Measurements from ENCODE around the gene PTPMT1.

Gene PTPMT1

DNA sequence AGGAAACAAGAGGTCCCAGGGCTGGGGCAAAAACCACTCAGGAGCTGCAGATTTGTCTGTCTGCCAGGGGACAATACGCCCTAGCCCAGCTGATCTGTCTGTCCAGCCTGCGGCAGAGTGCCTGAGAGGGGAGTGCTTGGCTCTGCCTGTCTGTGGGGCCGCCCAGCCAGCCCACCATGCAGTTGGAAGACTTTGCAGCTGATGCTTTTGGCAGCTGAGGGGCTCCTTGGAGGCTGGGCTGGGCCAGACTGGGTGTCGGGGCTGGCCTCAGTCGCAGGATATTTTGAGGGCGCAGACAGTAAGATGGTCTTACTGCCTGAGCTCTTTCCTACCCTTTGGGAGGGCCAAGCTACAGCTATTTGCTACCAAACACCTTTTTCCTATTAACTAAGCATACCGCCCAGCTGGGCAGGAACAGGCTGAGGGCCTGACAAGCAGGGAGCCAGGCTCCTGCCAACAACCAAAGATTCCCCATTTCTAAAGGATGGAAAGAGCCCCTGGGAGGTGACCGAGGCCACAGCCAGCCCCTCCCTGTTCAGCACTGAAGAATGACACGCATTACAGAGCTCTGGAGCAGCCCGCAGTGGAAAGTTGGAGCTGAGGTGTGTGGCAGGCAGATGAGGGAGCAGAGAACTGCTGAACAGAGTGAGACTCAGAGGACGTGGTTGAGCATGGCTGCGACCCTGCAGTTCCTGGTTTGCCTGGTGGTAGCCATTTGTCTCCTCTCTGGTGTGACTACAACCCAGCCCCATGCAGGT is 20.9 kb downstream of the PTPMT1 start, which contains the start of gene FAM180B:
Gene FAM180B (plus strand): TSS at position 581 of the 758 bp plus-strand sequence. CDS start 91 bp downstream, at position 672.
- no peak for DNase-seq

GRCh38 chr11:47587039-47587716 is 21.8 kb downstream of the PTPMT1 start:
- DNase-seq, result no peak

- no peak for DNase-seq
Observed at GRCh38 chr11:47587723-47588326, 22.4 kb downstream of the PTPMT1 start.

DNA sequence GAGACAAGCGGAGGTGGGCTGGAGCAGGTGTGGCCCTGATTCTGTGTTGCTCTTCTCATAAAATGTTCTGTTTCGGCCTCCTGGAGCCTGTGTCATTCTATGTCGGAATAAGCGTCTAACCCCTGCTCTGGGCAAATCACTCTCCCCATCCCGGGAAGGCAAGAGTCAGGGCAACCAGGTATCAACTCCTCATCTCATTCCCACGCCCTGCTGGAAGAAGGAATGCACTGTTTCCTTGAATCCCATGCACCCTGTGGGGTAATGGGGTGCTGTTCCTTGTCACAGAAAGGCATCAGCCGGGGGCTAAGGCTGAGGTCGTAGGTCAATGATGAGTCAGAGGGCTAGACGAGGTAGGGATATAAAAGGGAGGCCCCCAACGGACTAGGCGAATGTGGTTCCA is 23.7 kb downstream of the PTPMT1 start:
- no peak for DNase-seq

DNA sequence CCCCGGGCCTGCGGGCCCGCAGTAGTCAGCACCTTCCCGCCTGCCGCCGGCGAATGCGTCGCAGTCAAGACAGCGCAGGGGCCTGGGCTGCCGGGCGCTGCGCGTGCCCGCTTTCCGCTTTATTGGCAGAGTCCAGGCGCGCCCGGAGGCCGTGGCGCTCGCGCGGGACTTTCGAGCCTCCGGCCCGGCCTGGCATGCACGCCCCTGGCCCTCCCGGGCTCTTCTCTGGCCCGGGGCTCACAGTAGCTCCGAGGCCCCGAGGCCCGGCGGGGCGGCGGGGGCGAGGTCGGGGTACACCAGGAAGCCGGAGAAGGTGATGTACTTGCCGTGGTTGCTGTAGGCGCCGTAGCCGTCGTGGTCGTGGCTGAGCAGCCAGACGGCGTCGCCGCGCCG is 24.2 kb downstream of the PTPMT1 start:
- DNase-seq, result no peak

DNA sequence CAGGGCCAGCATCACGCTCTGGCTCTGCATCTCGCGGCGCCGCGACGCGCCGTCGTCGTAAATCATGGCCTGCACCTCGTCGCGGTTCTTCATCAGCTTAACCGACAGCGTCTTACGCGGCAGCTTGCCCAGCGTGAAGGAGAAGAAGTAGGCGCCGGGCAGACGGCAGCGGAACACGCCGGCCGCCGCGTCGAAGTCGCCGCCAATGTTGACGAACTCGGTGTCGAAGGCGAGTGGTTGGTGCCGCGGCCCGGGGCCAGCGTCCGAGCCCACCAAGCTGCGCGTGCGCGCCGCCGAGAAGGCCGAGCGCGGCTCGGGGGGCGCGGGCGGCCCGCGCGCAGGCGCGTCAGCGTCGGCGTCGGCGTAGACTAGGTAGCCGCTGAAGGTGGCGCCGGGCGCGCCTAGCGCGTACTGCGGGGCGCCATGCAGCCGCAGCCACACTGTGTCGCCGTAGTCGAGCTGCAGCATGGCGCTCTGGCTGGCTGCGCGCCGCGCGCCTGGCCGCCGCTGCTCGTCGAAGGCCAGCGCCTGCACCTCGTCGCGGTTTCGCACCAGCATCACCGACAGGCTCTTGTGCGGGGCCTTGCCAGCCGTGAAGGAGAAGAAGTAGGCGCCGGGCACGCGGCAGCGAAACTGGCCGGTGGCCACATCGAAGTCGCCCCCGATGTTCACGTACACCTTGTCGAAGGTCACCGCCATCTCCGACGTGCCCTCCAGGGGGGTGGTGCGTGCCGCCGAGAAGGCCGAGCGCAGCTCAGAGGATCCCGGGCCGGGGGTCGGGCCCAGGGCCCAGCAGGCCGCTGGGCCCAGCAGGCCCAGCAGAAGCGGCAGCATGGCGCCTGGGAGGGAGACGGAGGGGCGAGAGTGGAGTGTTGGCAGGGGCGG is 24.8 kb downstream of the PTPMT1 start:
- DNase-seq, result no peak

GRCh38 chr11:47591764-47592163 is 26.4 kb downstream of the PTPMT1 start:
- DNase-seq, result no peak

- DNase-seq, result no peak
Observed at GRCh38 chr11:47592251-47592650, 26.9 kb downstream of the PTPMT1 start.

- no peak for DNase-seq
Observed at GRCh38 chr11:47592970-47593369, 27.6 kb downstream of the PTPMT1 start.

DNA sequence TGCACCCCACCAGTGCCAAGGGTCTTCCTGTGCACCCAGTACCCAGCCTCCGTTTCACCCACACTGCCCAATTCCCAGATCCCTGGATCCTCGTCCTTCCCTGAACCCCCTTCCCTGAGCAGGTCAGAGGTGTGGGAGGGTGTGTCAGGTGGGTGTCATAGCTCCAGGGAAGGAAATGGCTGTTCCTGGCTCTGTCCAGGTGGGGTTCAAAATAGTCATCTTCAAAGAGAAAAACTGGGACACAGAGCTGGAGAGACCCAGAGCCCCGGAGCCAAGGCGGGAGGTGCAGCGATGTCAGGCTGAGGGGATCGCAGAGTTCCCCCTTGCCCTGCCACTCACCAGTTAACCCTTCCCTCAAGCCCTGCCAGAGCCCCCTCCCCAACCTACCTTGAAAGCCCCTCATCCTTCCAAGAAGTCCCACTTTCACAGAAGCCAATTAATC is 28.1 kb downstream of the PTPMT1 start:
- DNase-seq, result no peak

DNA sequence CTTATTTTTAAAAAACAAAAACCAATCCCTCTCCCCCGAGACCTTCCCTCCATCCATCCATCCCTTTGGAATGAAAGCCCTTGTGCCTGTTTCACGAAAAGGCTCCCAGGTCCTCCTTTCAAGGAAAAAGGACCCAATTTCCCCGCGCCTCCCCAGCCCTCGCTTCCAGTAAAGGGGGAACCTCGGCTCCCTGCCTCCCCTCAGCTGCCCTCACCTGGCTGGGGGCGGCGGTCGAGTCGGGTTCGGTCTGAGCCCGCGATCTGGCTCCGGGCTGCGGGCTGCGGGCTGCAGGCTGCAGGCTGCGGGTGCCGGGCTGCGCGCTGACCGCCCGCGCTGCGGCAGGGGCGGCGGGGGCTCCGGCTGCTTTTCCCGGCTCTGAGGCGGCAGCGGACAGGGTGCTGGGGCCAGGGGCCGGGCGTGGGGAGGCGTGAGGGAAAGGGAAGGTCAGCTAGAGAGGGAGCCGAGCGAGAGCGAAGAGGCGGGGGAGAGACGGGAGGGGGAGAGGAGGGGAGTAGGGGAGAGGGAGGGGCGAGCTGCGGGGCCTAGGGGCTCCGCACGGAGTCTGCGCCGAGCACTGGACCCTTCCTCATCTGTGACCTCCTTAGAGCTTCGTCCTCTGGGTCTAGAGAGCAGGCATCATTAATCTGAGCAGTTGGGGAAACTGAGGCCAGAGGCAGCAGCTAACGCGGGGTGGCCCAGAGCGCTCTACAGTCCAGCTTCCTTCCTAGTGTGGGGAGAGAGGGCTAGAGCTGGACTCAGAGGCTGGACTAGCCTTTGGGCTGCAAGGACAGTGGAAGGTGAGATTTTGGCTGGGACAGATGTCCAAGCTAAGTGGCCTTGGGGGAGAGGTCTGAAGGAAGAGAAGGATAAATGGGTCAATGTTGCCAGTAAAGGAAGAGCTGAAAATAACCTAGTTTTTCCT is 28.8 kb downstream of the PTPMT1 start, which contains the start of gene C1QTNF4:
Gene C1QTNF4 (minus strand): TSS at position 478 of the 922 bp plus-strand sequence. CDS start 3,601 bp downstream, outside the sequence.
- no peak for DNase-seq

DNA sequence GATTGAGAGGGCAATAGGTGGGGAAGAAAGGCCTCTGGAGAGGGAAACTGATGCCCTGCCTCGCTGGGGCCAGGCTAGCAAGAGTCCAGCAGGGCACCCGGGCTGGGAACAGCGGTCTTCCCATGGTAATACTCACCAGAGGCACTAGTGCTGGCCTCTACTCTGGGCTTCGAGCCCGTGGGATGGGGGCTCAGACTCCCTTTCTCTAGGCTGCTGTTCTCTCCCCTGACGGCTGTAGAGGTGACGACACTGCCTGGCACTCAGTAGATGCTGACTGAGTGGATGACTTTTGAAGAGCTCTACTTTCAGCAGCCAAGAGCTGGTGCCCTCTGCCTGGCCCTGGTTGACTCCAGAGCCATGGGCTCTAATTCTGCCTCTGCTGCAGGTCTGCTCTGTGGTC is 29.6 kb downstream of the PTPMT1 start:
- DNase-seq, result no peak

GRCh38 chr11:47595967-47596366 is 30.6 kb downstream of the PTPMT1 start:
- DNase-seq, result no peak

GRCh38 chr11:47599902-47600301 is 34.5 kb downstream of the PTPMT1 start:
- DNase-seq, result no peak

DNA sequence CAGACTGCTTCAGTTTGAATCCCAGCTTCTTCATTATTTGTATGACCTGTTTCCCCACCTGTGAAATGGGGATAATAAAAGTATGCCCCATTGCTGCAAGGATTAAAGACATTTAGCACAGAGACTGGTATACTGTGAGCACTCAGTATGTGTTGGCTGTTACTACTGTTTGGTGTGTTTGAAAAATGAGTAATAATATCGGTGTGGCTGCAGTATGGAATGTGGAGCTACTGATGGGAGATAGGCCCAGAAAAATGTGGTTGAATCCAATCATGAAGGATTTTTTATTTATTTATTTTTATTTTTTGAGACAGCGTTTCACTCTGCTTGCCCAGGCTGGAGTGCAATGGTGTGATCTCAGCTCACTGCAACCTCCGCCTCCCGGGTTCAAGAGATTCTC is 37.9 kb downstream of the PTPMT1 start:
- no peak for DNase-seq

GRCh38 chr11:47605921-47606320 is 40.5 kb downstream of the PTPMT1 start:
- no peak for DNase-seq

DNA sequence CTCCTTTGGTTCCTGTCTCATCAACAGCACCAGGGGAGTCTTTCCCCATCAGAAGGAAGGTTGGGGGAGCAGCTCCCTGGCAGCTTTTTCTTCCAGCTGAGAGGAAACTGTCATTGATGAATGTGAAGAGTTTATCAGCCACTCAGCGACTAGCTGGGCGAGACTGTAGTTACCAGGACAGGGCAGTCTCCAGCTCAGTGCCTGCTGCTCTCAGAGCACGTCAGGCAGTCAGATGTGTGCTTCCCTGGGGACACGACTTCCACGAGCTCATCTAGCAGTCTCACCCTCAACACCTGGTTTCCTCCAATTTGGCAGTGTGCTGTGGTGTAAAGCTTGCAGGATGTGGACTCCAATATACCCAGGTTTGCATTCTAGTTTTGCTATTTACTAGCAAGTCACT is 41.3 kb downstream of the PTPMT1 start:
- no peak for DNase-seq

DNA sequence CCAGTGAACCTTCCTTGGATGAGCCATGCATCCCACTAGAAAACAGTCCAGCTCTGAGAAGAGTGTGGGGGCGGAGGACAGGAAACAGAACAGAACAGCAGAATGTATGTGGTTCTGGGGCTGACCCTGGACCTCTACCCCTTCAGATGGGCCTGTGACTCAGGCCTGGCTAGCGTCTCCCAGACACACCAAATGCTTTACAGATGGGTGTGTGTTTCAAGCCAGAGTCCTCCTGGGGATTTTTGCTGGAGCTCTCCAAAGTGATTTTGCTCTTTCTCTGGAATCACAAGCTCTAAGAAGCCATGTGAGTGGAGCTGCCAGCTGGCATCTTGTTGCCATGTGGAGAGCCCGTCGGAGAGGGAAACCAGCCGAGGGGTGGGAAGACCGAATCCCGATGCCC is 42.0 kb downstream of the PTPMT1 start:
- no peak for DNase-seq

GRCh38 chr11:47609675-47610074 is 44.3 kb downstream of the PTPMT1 start:
- DNase-seq, result no peak

DNA sequence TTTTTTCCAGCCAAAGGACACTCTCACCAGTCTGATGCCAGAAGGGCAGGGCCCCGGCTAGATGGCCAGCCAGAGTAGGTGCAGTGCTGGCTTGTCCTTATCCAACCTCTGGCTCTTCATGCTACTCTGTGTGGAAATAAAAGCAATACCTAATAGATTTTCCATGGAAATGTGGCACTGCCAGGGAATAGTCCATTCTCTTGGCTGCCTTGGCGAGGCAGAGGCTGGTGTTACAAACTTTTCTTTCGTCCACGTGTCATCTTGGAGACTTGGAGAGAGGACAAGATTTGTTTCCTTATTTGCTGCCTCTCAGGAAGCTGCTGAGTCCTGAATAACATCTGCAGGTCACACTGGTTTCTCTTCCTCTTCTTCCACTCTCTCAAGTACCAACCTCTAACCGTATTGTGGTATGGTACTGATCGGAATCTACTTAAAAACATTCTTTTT is 46.0 kb downstream of the PTPMT1 start:
- DNase-seq, result no peak

DNA sequence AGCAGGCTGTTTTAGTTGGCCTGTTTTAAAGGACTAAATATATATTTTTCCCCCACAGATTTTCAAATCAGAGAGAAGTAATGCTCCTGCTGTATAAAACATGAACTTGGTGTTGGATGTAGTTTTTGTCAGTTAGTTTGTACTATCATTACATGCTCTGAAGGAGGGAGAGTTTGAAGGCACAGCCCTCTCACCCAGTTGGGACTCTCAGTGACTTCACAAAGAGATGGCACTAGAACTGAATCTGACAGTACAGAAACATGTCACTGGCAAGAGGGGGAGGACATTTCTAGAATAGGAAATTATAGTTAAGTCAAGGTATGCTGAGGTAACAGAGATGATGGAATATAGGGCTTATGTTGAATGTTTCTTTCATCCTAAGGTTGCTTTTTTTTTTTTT is 49.9 kb downstream of the PTPMT1 start:
- no peak for DNase-seq

Measured in DMS153 (cell line).